Loucy (cell line): ENCODE data around the gene LOXL4.

Experiments
- H2AFZ ChIP-seq: fragments of 200-600 bp; sonication (generic); 2 replicates; pipeline ENCODE4 v1.6.0; 2016; ENCODE audit warnings: antibody characterized with exemption, mild to moderate bottlenecking, low read length, moderate library complexity
- H3F3A ChIP-seq: fragments of 200-600 bp; 2 replicates; pipeline ENCODE4 v1.6.0; 2016; ENCODE audit warnings: antibody characterized with exemption, low read depth, mild to moderate bottlenecking
- H3K27me3 ChIP-seq: fragments of 200-600 bp; sonication (generic); 2 replicates; pipeline ENCODE4 v1.6.1; 2014; ENCODE audit warnings: low read length, mild to moderate bottlenecking; ENCODE audit not compliant: insufficient read depth, poor library complexity, severe bottlenecking
- H3K36me3 ChIP-seq: fragments of 200-600 bp; sonication (generic); 2 replicates; pipeline ENCODE4 v1.6.1; 2016; ENCODE audit warnings: low read length; ENCODE audit not compliant: insufficient read depth
- H3K4me1 ChIP-seq: fragments of 200-600 bp; sonication (generic); 2 replicates; pipeline ENCODE4 v1.5.1; 2014; ENCODE audit warnings: low read length, mild to moderate bottlenecking; ENCODE audit not compliant: insufficient read depth, poor library complexity, severe bottlenecking
- H3K4me2 ChIP-seq: fragments of 200-600 bp; sonication (generic); 2 replicates; pipeline ENCODE4 v1.6.0; 2014; ENCODE audit warnings: antibody characterized with exemption, low read length, low read depth, mild to moderate bottlenecking; ENCODE audit not compliant: poor library complexity, severe bottlenecking
- H3K4me3 ChIP-seq: fragments of 200-600 bp; sonication (generic); 2 replicates; pipeline ENCODE4 v1.5.1; 2014; ENCODE audit warnings: low read length, mild to moderate bottlenecking, mixed read lengths; ENCODE audit not compliant: poor library complexity, severe bottlenecking
- H3K79me2 ChIP-seq: fragments of 200-600 bp; sonication (generic); 2 replicates; pipeline ENCODE4 v1.6.1; 2014; ENCODE audit warnings: low read length; ENCODE audit not compliant: insufficient read depth
- H3K9ac ChIP-seq: fragments of 200-600 bp; sonication (generic); 2 replicates; pipeline ENCODE4 v1.6.0; 2014; ENCODE audit warnings: mild to moderate bottlenecking, low read depth, low read length, moderate library complexity; ENCODE audit not compliant: poor library complexity, severe bottlenecking
- H3K9me2 ChIP-seq: fragments of 200-600 bp; sonication (generic); replicated peaks from 2 replicates; pipeline ENCODE4 v1.6.1; 2016; ENCODE audit warnings: low read depth, low read length, mixed read lengths
- H3K9me3 ChIP-seq: fragments of 200-600 bp; sonication (generic); 2 replicates; pipeline ENCODE4 v1.6.1; 2014; ENCODE audit warnings: mild to moderate bottlenecking, antibody characterized with exemption, low read length, low read depth; ENCODE audit not compliant: insufficient read depth
- H4K20me1 ChIP-seq: fragments of 200-600 bp; sonication (generic); 2 replicates; pipeline ENCODE4 v1.6.0; 2014; ENCODE audit warnings: antibody characterized with exemption, low read length, mild to moderate bottlenecking; ENCODE audit not compliant: insufficient read depth, poor library complexity, severe bottlenecking
- EZH2phosphoT487 ChIP-seq: fragments of 200-600 bp; IDR thresholded peaks from 2 replicates; pipeline ENCODE4 v1.6.1; 2018; ENCODE audit warnings: antibody characterized with exemption, mild to moderate bottlenecking, moderate library complexity, borderline replicate concordance
- TF ChIP-seq, protein P1 (sequence below): fragments of 200-600 bp; sonication (generic); conservative IDR thresholded peaks from 2 replicates; pipeline ENCODE4 v1.5.1; 2014; ENCODE audit warnings: mild to moderate bottlenecking, antibody characterized with exemption, low read length

Gene LOXL4

GRCh38 chr10:98266647-98267046, 1.3 kb downstream of the LOXL4 start:
- no peak overlapping the region for H2AFZ ChIP-seq
- H4K20me1 ChIP-seq, result no peaks in the 10 kb centered on the region
- peaks cover 11% of the 10 kb centered on the region for H3K4me1 ChIP-seq
- no peaks in the 10 kb centered on the region for H3K9me2 ChIP-seq
- TF ChIP-seq, protein P1, sequence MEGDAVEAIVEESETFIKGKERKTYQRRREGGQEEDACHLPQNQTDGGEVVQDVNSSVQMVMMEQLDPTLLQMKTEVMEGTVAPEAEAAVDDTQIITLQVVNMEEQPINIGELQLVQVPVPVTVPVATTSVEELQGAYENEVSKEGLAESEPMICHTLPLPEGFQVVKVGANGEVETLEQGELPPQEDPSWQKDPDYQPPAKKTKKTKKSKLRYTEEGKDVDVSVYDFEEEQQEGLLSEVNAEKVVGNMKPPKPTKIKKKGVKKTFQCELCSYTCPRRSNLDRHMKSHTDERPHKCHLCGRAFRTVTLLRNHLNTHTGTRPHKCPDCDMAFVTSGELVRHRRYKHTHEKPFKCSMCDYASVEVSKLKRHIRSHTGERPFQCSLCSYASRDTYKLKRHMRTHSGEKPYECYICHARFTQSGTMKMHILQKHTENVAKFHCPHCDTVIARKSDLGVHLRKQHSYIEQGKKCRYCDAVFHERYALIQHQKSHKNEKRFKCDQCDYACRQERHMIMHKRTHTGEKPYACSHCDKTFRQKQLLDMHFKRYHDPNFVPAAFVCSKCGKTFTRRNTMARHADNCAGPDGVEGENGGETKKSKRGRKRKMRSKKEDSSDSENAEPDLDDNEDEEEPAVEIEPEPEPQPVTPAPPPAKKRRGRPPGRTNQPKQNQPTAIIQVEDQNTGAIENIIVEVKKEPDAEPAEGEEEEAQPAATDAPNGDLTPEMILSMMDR, result no peak
- TF ChIP-seq EZH2phosphoT487, result no peak
- H3F3A ChIP-seq, result no peaks in the 10 kb centered on the region
- no peaks in the 10 kb centered on the region for H3K27me3 ChIP-seq
- no peak overlapping the region for H3K9ac ChIP-seq
- no peak overlapping the region for H3K4me2 ChIP-seq
- no peaks in the 10 kb centered on the region for H3K79me2 ChIP-seq
- no peaks in the 10 kb centered on the region for H3K36me3 ChIP-seq
- H3K4me3 ChIP-seq, result no peak overlapping the region
- no peaks in the 10 kb centered on the region for H3K9me3 ChIP-seq

DNA sequence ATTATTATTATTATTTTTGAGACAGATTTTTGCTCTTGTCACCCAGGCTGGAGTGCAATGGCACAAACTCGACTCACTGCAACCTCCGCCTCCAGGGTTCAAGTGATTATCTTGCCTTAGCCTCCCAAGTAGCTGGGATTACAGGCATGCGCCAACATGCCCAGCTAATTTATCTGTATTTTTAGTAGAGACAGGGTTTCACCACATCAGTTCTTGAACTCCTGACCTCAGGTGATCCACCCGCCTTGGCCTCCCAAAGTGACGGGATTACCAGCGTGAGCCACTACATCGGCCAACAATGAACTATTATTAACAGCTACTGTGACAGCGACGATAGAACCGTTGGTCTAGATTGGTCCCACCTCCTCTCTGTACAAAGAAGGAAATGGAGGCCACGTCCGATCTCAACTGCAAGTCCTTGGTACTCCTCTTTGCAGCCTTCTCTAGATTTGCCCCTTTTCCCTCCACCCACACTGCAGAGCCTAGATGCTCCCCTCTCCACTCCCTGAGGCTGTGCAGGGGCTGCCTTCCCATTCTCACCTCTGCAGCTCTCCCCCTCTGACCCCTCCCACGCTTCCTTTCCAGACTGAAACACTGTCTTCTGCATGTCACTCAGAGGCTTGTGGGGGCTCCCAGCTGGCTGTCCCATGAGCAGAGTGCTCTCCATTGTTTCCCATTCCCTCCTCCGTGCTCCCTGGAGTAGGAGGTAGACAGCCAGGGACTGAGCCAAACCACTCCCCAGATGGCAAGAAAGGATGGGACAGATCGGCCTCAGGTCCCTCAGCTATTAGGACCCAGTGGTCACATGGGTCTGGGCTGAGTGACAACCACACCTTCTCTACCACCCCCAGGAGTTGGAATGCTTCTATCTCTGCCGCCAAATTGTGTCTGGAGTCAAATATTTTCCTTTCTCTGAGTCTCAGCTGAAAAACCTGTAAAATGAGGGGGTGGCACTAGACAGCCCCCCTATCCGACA, 2.3 kb downstream of the LOXL4 start:
- Histone ChIP-seq H3K4me1 (peaks cover 11% of the 10 kb centered on the region), H3K27me3 (no peaks in the 10 kb centered on the region), H3K9me3 (no peaks in the 10 kb centered on the region), H3F3A (no peaks in the 10 kb centered on the region), H3K9me2 (no peaks in the 10 kb centered on the region), H3K79me2 (no peaks in the 10 kb centered on the region), H4K20me1 (no peaks in the 10 kb centered on the region), H3K36me3 (no peaks in the 10 kb centered on the region), H3K9ac (no peak overlapping the region), H3K4me3 (no peak overlapping the region), H3K4me2 (no peak overlapping the region), H2AFZ (no peak overlapping the region)
- no peak for TF ChIP-seq EZH2phosphoT487
- TF ChIP-seq, protein P1, result no peak

- no peaks in the 10 kb centered on the region for H4K20me1 ChIP-seq
- H3K36me3 ChIP-seq, result no peaks in the 10 kb centered on the region
- no peaks in the 10 kb centered on the region for H3K27me3 ChIP-seq
- no peaks in the 10 kb centered on the region for H3K79me2 ChIP-seq
- no peak overlapping the region for H2AFZ ChIP-seq
- TF ChIP-seq, protein P1, result no peak
- no peak overlapping the region for H3K4me2 ChIP-seq
- no peaks in the 10 kb centered on the region for H3K9me3 ChIP-seq
- H3K4me1 ChIP-seq, result peaks cover 11% of the 10 kb centered on the region
- peak overlapping the region; percentile 16 for H3K9ac ChIP-seq
- H3K9me2 ChIP-seq, result no peaks in the 10 kb centered on the region
- H3F3A ChIP-seq, result no peaks in the 10 kb centered on the region
- no peak overlapping the region for H3K4me3 ChIP-seq
Observed at GRCh38 chr10:98264378-98265065, 3.5 kb downstream of the LOXL4 start.
